ENCODE data around the gene ROS1. TPM values are rescaled to one million over a fixed set of nuclear protein-coding genes. Genes with fewer than 3 reads are reported as not detected.

ROS1 gene
- total and polyA plus RNA-seq, 3 experiments from 2014 or later: not detected

DNA sequence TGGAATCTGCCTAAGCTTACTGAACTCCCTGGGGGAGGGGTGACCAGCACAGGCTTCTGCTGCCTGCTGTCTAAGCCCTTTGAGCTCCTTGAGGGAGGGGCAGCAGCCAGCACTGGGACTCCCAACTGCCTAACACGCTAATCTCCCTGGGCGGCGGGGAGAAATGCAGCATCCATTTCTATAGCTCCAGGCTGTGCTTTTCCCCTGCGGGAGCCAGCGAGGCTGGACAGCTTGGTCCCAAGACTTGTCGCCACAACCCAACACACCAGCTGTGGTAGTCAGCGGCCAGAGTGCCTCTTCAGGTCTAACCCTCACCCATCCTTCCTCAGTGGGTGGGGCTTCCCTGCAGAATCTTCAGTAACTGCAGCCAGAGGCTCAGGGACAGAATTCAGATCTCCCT lies 95.8 kb downstream of the ROS1 start:
- Histone ChIP-seq H3K27me3 (ENCODE audit: insufficient read depth, low read length, poor library complexity, severe bottlenecking) (no peaks in the 10 kb centered on the region), H3K36me3 (ENCODE audit: insufficient read depth, low read length) (no peaks in the 10 kb centered on the region), H3K9me3 (ENCODE audit: low read length) (no peaks in the 10 kb centered on the region), H3K4me1 (ENCODE audit: insufficient read depth, low read length) (no peaks in the 10 kb centered on the region), H3K27ac (ENCODE audit: low read depth, low read length) (no peak overlapping the region), H3K4me3 (ENCODE audit: low read length) (no peak overlapping the region)
- Mint-ChIP-seq H3K4me1 (no peaks in the 10 kb centered on the region), H3K27me3 (peaks cover 31 to 54% of the 10 kb centered on the region in 2 donors), H3K27ac (no peak overlapping the region), H3K36me3 (no peaks in the 10 kb centered on the region), H3K4me3 (no peak overlapping the region), H3K9me3 (peaks cover 6 to 12% (median 9%) of the 10 kb centered on the region in 5 donors)
- ChIA-PET POLR2A (no interaction called here), CTCF (no interaction called here)
- no peak for DNase-seq

DNA sequence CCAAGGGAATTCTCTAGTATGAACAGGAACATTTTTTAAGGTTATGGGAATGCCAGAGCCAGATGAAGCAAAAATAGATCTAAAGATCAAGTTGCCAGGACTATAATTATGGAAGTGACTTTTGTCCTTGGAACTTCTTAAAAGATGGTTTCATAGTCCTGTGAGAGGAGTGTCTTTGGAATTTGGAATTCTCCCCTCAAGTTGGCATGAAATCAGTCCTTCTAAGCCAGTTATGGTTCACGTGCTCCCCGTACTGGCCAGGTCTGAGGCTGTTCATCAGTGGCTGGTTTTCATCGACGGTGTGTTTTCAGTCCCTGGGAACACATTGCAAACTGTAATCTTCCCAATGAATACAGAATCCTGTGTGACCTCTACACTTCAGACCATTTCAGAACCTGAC lies 97.2 kb downstream of the ROS1 start:
- ChIA-PET CTCF (no interaction called here), POLR2A (no interaction called here)
- DNase-seq: no peak
- no peaks in the 10 kb centered on the region for H3K36me3 Mint-ChIP-seq
- no peaks in the 10 kb centered on the region for H3K9me3 ChIP-seq (ENCODE audit: low read length)
- no peaks in the 10 kb centered on the region for H3K4me1 Mint-ChIP-seq
- no peak overlapping the region for H3K27ac ChIP-seq (ENCODE audit: low read depth, low read length)
- no peaks in the 10 kb centered on the region for H3K36me3 ChIP-seq (ENCODE audit: insufficient read depth, low read length)
- H3K27me3 Mint-ChIP-seq: peaks cover 28 to 57% of the 10 kb centered on the region in 2 donors
- no peaks in the 10 kb centered on the region for H3K4me1 ChIP-seq (ENCODE audit: insufficient read depth, low read length)
- H3K27ac Mint-ChIP-seq: no peak overlapping the region
- H3K4me3 Mint-ChIP-seq: no peak overlapping the region
- no peak overlapping the region for H3K4me3 ChIP-seq (ENCODE audit: low read length)
- no peaks in the 10 kb centered on the region for H3K27me3 ChIP-seq (ENCODE audit: insufficient read depth, low read length, poor library complexity, severe bottlenecking)
- H3K9me3 Mint-ChIP-seq: peaks cover 6 to 12% (median 9%) of the 10 kb centered on the region in 5 donors

DNA sequence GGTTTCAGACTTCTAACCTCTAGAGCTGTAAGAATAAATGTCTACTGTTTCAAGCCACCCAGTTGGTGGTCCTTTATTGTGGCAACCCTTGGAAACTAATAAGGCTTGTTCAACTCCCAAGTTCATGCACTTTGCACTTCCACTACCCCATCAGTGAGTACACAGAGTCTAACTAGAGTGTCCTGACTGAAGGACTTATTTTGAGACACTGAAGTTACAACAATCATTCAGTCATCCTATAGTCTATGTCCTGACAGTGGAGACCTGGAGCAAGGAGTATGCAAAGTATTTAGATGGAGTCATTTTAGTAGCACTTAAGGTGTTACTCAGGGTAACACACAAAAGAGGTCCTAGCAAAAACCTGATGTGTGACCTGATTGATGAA lies 97.7 kb downstream of the ROS1 start:
- Mint-ChIP-seq H3K9me3 (peaks cover 6 to 12% (median 9%) of the 10 kb centered on the region in 5 donors), H3K4me1 (no peaks in the 10 kb centered on the region), H3K27me3 (peaks cover 28 to 57% of the 10 kb centered on the region in 2 donors), H3K27ac (no peak overlapping the region), H3K36me3 (no peaks in the 10 kb centered on the region), H3K4me3 (no peak overlapping the region)
- CTCF ChIA-PET: no interaction called here
- H3K27ac ChIP-seq (ENCODE audit: low read depth, low read length): no peak overlapping the region
- H3K4me1 ChIP-seq (ENCODE audit: insufficient read depth, low read length): no peaks in the 10 kb centered on the region
- no peaks in the 10 kb centered on the region for H3K27me3 ChIP-seq (ENCODE audit: insufficient read depth, low read length, poor library complexity, severe bottlenecking)
- H3K9me3 ChIP-seq (ENCODE audit: low read length): no peaks in the 10 kb centered on the region
- POLR2A ChIA-PET: no interaction called here
- H3K36me3 ChIP-seq (ENCODE audit: insufficient read depth, low read length): no peaks in the 10 kb centered on the region
- H3K4me3 ChIP-seq (ENCODE audit: low read length): no peak overlapping the region
- DNase-seq: no peak

GRCh38 chr6:117327149-117328004 lies 98.4 kb downstream of the ROS1 start:
- DNase-seq: no peak
- H3K27ac Mint-ChIP-seq: no peak overlapping the region
- H3K36me3 ChIP-seq (ENCODE audit: insufficient read depth, low read length): no peaks in the 10 kb centered on the region
- no peaks in the 10 kb centered on the region for H3K27me3 ChIP-seq (ENCODE audit: insufficient read depth, low read length, poor library complexity, severe bottlenecking)
- H3K4me1 Mint-ChIP-seq: no peaks in the 10 kb centered on the region
- no peak overlapping the region for H3K4me3 ChIP-seq (ENCODE audit: low read length)
- H3K9me3 ChIP-seq (ENCODE audit: low read length): no peaks in the 10 kb centered on the region
- H3K27me3 Mint-ChIP-seq: peaks cover 25 to 53% of the 10 kb centered on the region in 2 donors
- H3K9me3 Mint-ChIP-seq: peaks cover 2 to 7% (median 5%) of the 10 kb centered on the region in 5 donors
- CTCF ChIA-PET: no interaction called here
- no peaks in the 10 kb centered on the region for H3K4me1 ChIP-seq (ENCODE audit: insufficient read depth, low read length)
- no peak overlapping the region for H3K4me3 Mint-ChIP-seq
- H3K27ac ChIP-seq (ENCODE audit: low read depth, low read length): no peak overlapping the region
- H3K36me3 Mint-ChIP-seq: no peaks in the 10 kb centered on the region
- POLR2A ChIA-PET: no interaction called here

DNA sequence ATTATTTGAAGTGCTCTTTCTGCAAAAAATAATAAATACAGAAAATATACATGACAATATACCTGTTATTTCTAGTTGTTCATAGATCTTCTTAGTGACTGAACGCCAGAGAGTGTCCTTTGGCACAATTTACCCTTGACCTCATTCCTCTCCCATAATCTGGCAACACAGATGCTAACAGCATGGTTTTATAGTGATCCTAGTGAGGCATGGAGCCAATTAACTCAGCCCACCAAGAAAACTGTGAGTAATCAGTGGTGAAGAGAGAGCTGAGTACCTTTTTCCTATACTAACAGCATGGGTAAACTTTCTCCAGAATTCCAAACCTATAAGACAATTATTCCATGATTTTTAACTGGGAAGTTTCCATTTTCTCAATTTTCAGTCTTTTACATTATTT lies 99.3 kb downstream of the ROS1 start:
- Histone ChIP-seq H3K4me1 (ENCODE audit: insufficient read depth, low read length) (no peaks in the 10 kb centered on the region), H3K9me3 (ENCODE audit: low read length) (no peaks in the 10 kb centered on the region), H3K4me3 (ENCODE audit: low read length) (no peak overlapping the region), H3K27ac (ENCODE audit: low read depth, low read length) (no peak overlapping the region), H3K27me3 (ENCODE audit: insufficient read depth, low read length, poor library complexity, severe bottlenecking) (no peaks in the 10 kb centered on the region), H3K36me3 (ENCODE audit: insufficient read depth, low read length) (no peaks in the 10 kb centered on the region)
- CTCF ChIA-PET: no interaction called here
- no peaks in the 10 kb centered on the region for H3K4me1 Mint-ChIP-seq
- H3K36me3 Mint-ChIP-seq: no peaks in the 10 kb centered on the region
- H3K4me3 Mint-ChIP-seq: no peak overlapping the region
- H3K9me3 Mint-ChIP-seq: peaks cover 0 to 4% (median 0%) of the 10 kb centered on the region in 5 donors
- H3K27ac Mint-ChIP-seq: no peak overlapping the region
- peaks cover 15 to 51% of the 10 kb centered on the region in 2 donors for H3K27me3 Mint-ChIP-seq
- DNase-seq: no peak
- POLR2A ChIA-PET: no interaction called here

DNA sequence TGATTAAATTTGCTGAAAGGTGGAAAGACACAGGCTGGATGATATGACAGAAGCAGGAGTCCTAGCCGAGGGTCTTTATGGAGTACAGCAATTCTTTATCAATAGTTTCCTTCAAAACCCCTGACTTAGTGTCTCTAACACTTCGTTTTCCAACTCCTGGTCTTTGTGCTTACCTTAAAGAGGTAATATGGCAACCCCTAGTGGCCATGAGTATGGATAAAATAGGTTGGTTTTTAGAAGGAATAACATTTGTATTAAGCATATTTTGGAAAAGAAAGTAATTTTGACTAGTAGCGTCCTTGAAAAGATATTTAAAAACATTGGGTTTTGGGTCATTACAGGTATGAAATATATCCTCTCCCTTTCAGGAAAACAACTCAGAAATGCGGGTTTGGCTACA lies 108.5 kb downstream of the ROS1 start:
- Mint-ChIP-seq H3K4me3 (no peak overlapping the region), H3K4me1 (no peaks in the 10 kb centered on the region), H3K9me3 (no peaks in the 10 kb centered on the region), H3K27me3 (peaks cover 4 to 12% of the 10 kb centered on the region in 2 donors), H3K27ac (no peak overlapping the region), H3K36me3 (no peaks in the 10 kb centered on the region)
- no peak for DNase-seq
- Histone ChIP-seq H3K27me3 (ENCODE audit: insufficient read depth, low read length, poor library complexity, severe bottlenecking) (no peaks in the 10 kb centered on the region), H3K27ac (ENCODE audit: low read depth, low read length) (no peak overlapping the region), H3K4me3 (ENCODE audit: low read length) (no peak overlapping the region), H3K36me3 (ENCODE audit: insufficient read depth, low read length) (no peaks in the 10 kb centered on the region), H3K9me3 (ENCODE audit: low read length) (no peaks in the 10 kb centered on the region), H3K4me1 (ENCODE audit: insufficient read depth, low read length) (no peaks in the 10 kb centered on the region)
- ChIA-PET POLR2A (no interaction called here), CTCF (no interaction called here)

GRCh38 chr6:117311726-117312125 lies 114.0 kb downstream of the ROS1 start:
- Mint-ChIP-seq H3K27ac (no peak overlapping the region), H3K9me3 (peaks cover 0 to 2% (median 0%) of the 10 kb centered on the region in 5 donors), H3K36me3 (no peaks in the 10 kb centered on the region), H3K27me3 (peaks cover 8 to 9% of the 10 kb centered on the region in 2 donors), H3K4me1 (no peaks in the 10 kb centered on the region), H3K4me3 (no peak overlapping the region)
- H3K36me3 ChIP-seq (ENCODE audit: insufficient read depth, low read length): no peaks in the 10 kb centered on the region
- no peaks in the 10 kb centered on the region for H3K4me1 ChIP-seq (ENCODE audit: insufficient read depth, low read length)
- ChIA-PET POLR2A (no interaction called here), CTCF (no interaction called here)
- no peak overlapping the region for H3K4me3 ChIP-seq (ENCODE audit: low read length)
- no peak for DNase-seq
- no peak overlapping the region for H3K27ac ChIP-seq (ENCODE audit: low read depth, low read length)
- H3K9me3 ChIP-seq (ENCODE audit: low read length): no peaks in the 10 kb centered on the region
- H3K27me3 ChIP-seq (ENCODE audit: insufficient read depth, low read length, poor library complexity, severe bottlenecking): no peaks in the 10 kb centered on the region

- H3K27ac Mint-ChIP-seq: no peak overlapping the region
- H3K9me3 Mint-ChIP-seq: peaks cover 0 to 2% (median 0%) of the 10 kb centered on the region in 5 donors
- Histone ChIP-seq H3K4me1 (ENCODE audit: insufficient read depth, low read length) (no peaks in the 10 kb centered on the region), H3K27me3 (ENCODE audit: insufficient read depth, low read length, poor library complexity, severe bottlenecking) (no peaks in the 10 kb centered on the region), H3K4me3 (ENCODE audit: low read length) (no peak overlapping the region), H3K36me3 (ENCODE audit: insufficient read depth, low read length) (no peaks in the 10 kb centered on the region), H3K27ac (ENCODE audit: low read depth, low read length) (no peak overlapping the region), H3K9me3 (ENCODE audit: low read length) (no peaks in the 10 kb centered on the region)
- ChIA-PET CTCF (no interaction called here), POLR2A (no interaction called here)
- DNase-seq: no peak
- H3K4me1 Mint-ChIP-seq: no peaks in the 10 kb centered on the region
- no peaks in the 10 kb centered on the region for H3K36me3 Mint-ChIP-seq
- no peak overlapping the region for H3K4me3 Mint-ChIP-seq
- peaks cover 8% of the 10 kb centered on the region in 2 donors for H3K27me3 Mint-ChIP-seq
These were observed 114.4 kb downstream of the ROS1 start for GRCh38 chr6:117311310-117311709.
